Gastroesophageal sphincter (tissue), 4 donors: Measurements from ENCODE around the gene CCDC7. TPM values are rescaled to one million over a fixed set of nuclear protein-coding genes. Genes with fewer than 3 reads are reported as not detected.
"Not testable (repeated sequence)": the region's sequence is repeated elsewhere in the genome, so short reads cannot be mapped to it uniquely, and the experiment has no call there.

Experiments
- ATAC-seq: fragments of 150-250 bp; one replicate; pipeline ENCODE4 v1.9.1; 2016; ENCODE audit warnings: mild to moderate bottlenecking, moderate library complexity
- H3K27ac ChIP-seq, 4 donors: fragments of 200-600 bp; sonication (generic) in 3 of 4; 1 replicate in 3 of 4; 2 replicates in 1 of 4; pipeline ENCODE4 v1.5.1; 2016 to 2019
- H3K27me3 ChIP-seq: fragments of 200-600 bp; sonication (generic); one replicate; pipeline ENCODE4 v1.5.1; 2019
- H3K36me3 ChIP-seq, 2 donors: fragments of 200-600 bp; sonication (generic); one replicate each; pipeline ENCODE4 v1.5.1; 2019; ENCODE audit warnings: control low read depth in 1 of 2
- H3K4me1 ChIP-seq, 3 donors: fragments of 200-600 bp; sonication (generic); 1 replicate in 2 of 3; 2 replicates in 1 of 3; pipeline ENCODE4 v1.5.1; 2016 to 2019; ENCODE audit warnings: control low read depth in 2 of 3
- H3K4me3 ChIP-seq, 2 donors: fragments of 200-600 bp; sonication (generic); one replicate each; pipeline ENCODE4 v1.5.1; 2019; ENCODE audit warnings: mild to moderate bottlenecking in 1 of 2, moderate library complexity in 1 of 2
- H3K9me3 ChIP-seq, 3 donors: fragments of 200-600 bp; sonication (generic); one replicate each; pipeline ENCODE4 v1.5.1; 2017 to 2019; ENCODE audit warnings: control low read depth in 2 of 3
- EP300 ChIP-seq: sonication (generic); formaldehyde crosslinking; IDR thresholded peaks from one replicate; pipeline ENCODE4 v1.6.1; 2017; ENCODE audit warnings: antibody characterized with exemption, mild to moderate bottlenecking
- POLR2A ChIP-seq, 2 donors: fragments of 450-650 bp; IDR thresholded peaks; one replicate each; pipeline ENCODE4 v1.6.1; 2017; ENCODE audit warnings: antibody characterized with exemption in 2 of 2, mild to moderate bottlenecking in 2 of 2, moderate library complexity in 1 of 2
- POLR2AphosphoS5 ChIP-seq: sonication (generic); formaldehyde crosslinking; IDR thresholded peaks from one replicate; pipeline ENCODE4 v1.6.1; 2017; ENCODE audit warnings: antibody characterized with exemption
- WGBS, 2 donors: methylation state at CpG; one replicate each; pipeline ENCODE4 v1.1.5; 2018; ENCODE audit warnings: low coverage in 1 of 2; 5-methylcytosine and 5-hydroxymethylcytosine counted together
- total RNA-seq, 4 donors: library from RNA; depleted of rRNA; stranded (reverse); fragments of >200 nt; gene quantifications; one replicate each; pipeline ENCODE4 v1.1.0, GENCODE V29; 2016
- TF ChIP-seq, protein P1 (sequence below), 4 experiments: fragments of 200-600 bp in 2 of 4; fragments of 450-650 bp in 2 of 4; sonication (generic) in 1 of 4; IDR thresholded peaks; one replicate each; pipeline ENCODE4 v1.5.1; 2017 to 2019; ENCODE audit warnings: antibody characterized with exemption in 4 of 4, mild to moderate bottlenecking in 2 of 4, moderate library complexity in 2 of 4

The CCDC7 gene
- total RNA-seq, 4 donors from 2014 or later, result 20.8 to 67.3 (median 36.0) TPM

DNA sequence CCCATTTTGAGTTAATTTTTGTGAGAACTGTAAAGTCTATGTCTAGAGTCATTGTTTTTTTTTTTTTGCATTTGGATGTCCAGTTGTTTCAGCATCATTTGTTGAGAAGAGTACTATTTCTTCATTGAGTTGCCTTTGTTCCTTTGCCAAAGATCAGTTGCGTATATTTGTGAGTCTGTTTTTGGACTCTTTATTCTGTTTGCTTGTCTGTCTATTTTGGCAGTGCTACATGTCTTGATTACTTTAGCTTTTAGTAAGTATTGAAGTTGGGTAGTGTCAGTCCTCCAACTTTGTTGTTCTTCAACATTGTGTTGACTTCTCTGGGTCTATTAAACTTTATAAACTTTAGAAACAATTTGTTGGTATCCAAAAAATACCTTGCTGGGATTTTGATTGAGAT is 31.6 kb downstream of the CCDC7 start:
- Histone ChIP-seq H3K27ac (no peak overlapping the region), H3K4me3 (no peak overlapping the region), H3K4me1 (no peaks in the 10 kb centered on the region), H3K27me3 (no peaks in the 10 kb centered on the region), H3K36me3 (peaks cover 0 to 67% of the 10 kb centered on the region in 2 donors), H3K9me3 (peaks cover 0 to 16% (median 0%) of the 10 kb centered on the region in 3 donors)
- 100% methylated on average over 1 of the region's 1 CpG for WGBS, 2 donors
- TF ChIP-seq, protein P1, sequence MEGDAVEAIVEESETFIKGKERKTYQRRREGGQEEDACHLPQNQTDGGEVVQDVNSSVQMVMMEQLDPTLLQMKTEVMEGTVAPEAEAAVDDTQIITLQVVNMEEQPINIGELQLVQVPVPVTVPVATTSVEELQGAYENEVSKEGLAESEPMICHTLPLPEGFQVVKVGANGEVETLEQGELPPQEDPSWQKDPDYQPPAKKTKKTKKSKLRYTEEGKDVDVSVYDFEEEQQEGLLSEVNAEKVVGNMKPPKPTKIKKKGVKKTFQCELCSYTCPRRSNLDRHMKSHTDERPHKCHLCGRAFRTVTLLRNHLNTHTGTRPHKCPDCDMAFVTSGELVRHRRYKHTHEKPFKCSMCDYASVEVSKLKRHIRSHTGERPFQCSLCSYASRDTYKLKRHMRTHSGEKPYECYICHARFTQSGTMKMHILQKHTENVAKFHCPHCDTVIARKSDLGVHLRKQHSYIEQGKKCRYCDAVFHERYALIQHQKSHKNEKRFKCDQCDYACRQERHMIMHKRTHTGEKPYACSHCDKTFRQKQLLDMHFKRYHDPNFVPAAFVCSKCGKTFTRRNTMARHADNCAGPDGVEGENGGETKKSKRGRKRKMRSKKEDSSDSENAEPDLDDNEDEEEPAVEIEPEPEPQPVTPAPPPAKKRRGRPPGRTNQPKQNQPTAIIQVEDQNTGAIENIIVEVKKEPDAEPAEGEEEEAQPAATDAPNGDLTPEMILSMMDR (IDR thresholded peaks at IDR 0.05), result no peak
- TF ChIP-seq POLR2AphosphoS5 (no peak), POLR2A (IDR thresholded peaks at IDR 0.05) (no peak), EP300 (no peak)
- no peak for ATAC-seq

DNA sequence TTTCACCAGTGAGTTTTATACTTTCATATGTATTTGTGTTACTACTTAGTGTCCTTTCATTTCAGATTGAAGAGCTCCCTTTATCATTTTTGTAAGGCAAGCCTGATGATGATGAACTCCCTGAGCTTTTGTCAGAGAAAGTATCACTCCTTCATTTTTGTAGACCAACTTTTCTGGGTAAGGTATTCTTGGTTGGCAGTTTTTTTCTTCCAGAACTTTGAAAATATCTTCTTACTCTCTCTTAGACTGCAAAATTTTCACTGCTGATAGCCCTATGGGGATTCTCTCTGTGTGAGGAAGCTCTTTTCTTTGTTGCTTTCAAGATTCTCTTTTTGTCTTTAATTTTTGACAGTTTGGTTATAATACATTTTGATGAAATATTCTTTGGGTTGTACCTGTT is 35.7 kb downstream of the CCDC7 start:
- Histone ChIP-seq H3K27me3 (no peaks in the 10 kb centered on the region), H3K4me3 (no peak overlapping the region), H3K9me3 (peaks cover 0 to 22% (median 0%) of the 10 kb centered on the region in 3 donors), H3K27ac (no peak overlapping the region), H3K4me1 (no peaks in the 10 kb centered on the region), H3K36me3 (peaks cover 0 to 53% of the 10 kb centered on the region in 2 donors)
- TF ChIP-seq POLR2AphosphoS5, result no peak
- TF ChIP-seq POLR2A (IDR thresholded peaks at IDR 0.05), result no peak
- no peak for TF ChIP-seq EP300
- TF ChIP-seq, protein P1 (IDR thresholded peaks at IDR 0.05), result no peak
- ATAC-seq, result no peak

DNA sequence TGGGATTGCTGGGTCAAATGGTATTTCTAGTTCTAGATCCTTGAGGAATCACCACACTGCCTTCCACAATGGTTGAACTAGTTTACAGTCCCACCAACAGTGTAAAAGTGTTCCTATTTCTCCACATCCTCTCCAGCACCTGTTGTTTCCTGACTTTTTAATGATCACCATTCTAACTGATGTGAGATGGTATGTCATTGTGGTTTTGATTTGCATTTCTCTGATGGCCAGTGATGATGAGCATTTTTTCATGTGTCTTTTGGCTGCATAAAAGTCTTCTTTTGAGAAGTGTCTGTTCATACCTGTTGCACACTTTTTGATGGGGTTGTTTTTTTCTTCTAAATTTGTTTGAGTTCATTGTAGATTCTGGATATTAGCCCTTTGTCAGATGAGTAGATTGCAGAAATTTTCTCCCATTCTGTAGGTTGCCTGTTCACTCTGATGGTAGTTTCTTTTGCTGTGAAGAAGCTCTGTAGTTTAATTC is 37.1 kb downstream of the CCDC7 start:
- peaks cover 0 to 28% (median 0%) of the 10 kb centered on the region in 3 donors for H3K9me3 ChIP-seq
- not testable (repeated sequence) for H3K4me3 ChIP-seq, H3K4me1 ChIP-seq, H3K27ac ChIP-seq, H3K27me3 ChIP-seq, ATAC-seq
- H3K36me3 ChIP-seq, result peaks cover 0 to 50% of the 10 kb centered on the region in 2 donors

DNA sequence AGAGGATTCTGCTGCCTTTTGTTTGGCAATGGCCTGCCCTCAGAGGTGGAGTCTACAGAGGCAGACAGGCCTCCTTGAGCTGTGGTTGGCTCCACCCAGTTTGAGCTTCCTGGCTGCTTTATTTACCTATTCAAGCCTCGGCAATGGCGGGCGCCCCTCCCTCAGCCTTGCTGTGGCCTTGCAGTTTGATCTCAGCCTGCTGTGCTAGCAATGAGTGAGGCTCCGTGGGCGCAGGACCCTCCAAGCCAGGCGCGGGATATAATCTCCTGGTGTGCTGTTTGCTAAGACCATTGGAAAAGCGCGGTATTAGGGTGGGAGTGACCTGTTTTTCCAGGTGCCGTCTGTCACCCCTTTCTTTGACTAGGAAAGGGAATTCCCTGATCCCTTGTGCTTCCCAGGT is 42.1 kb downstream of the CCDC7 start:
- not testable (repeated sequence) for H3K27ac ChIP-seq, H3K4me3 ChIP-seq, ATAC-seq, H3K27me3 ChIP-seq, H3K4me1 ChIP-seq
- H3K36me3 ChIP-seq, result peaks cover 0 to 30% of the 10 kb centered on the region in 2 donors
- no CpG with 5 or more reads among the region's 10 CpGs for WGBS, 2 donors
- H3K9me3 ChIP-seq, result peaks cover 0 to 16% (median 0%) of the 10 kb centered on the region in 3 donors

DNA sequence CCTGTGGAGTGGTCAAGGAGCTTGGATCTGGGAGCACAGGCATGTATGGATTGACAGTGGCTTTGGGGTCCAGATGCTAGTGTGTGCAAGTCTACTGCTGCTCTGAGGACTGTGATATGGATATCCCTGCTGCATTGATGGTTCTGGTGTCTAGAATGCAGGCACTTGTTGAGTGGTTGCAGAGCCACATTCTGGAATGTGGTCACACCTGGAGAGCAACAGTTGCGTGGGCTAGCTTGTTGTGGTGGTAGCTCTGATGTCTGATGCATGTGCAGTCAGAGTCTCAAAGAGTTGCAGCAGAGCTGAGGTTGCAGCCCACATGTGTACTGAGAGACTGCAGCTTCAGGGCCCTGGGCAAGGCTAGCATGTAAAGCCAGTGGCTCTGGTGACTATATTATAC is 43.2 kb downstream of the CCDC7 start:
- Histone ChIP-seq H3K4me3 (no peak overlapping the region), H3K27ac (no peak overlapping the region), H3K9me3 (peaks cover 0 to 15% (median 0%) of the 10 kb centered on the region in 3 donors), H3K27me3 (no peaks in the 10 kb centered on the region), H3K4me1 (no peaks in the 10 kb centered on the region), H3K36me3 (peaks cover 0 to 30% of the 10 kb centered on the region in 2 donors)
- TF ChIP-seq POLR2AphosphoS5, result no peak
- TF ChIP-seq, protein P1 (IDR thresholded peaks at IDR 0.05), result no peak
- TF ChIP-seq POLR2A (IDR thresholded peaks at IDR 0.05), result no peak
- TF ChIP-seq EP300, result no peak
- WGBS, 2 donors, result no CpG with 5 or more reads among the region's 1 CpG
- no peak for ATAC-seq

DNA sequence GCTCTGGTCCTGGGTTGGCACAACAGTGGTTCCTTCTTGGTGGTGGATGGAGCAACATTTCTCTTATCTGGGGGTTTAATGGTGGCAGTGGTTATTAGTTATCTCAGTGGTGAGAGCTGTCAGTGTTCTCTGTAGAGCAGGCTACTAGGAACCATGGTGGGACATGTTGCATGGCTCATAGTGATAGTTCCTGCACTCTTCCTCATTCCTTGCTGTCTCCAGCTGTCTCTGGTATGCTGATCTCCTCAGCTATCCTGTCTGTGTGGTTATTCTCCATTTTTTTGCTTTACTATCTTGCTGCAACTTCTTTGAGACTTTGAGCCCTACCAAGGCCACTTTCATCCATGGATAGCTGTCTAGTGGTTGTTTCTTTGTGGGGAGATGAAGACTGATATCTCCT is 44.0 kb downstream of the CCDC7 start:
- Histone ChIP-seq H3K4me3 (no peak overlapping the region), H3K36me3 (peaks cover 0 to 24% of the 10 kb centered on the region in 2 donors), H3K27ac (no peak overlapping the region), H3K9me3 (peaks cover 0 to 11% (median 0%) of the 10 kb centered on the region in 3 donors), H3K27me3 (no peaks in the 10 kb centered on the region), H3K4me1 (no peaks in the 10 kb centered on the region)
- no peak for ATAC-seq
- no peak for TF ChIP-seq POLR2A (IDR thresholded peaks at IDR 0.05)
- TF ChIP-seq EP300, result no peak
- TF ChIP-seq, protein P1 (IDR thresholded peaks at IDR 0.05), result no peak
- no peak for TF ChIP-seq POLR2AphosphoS5

DNA sequence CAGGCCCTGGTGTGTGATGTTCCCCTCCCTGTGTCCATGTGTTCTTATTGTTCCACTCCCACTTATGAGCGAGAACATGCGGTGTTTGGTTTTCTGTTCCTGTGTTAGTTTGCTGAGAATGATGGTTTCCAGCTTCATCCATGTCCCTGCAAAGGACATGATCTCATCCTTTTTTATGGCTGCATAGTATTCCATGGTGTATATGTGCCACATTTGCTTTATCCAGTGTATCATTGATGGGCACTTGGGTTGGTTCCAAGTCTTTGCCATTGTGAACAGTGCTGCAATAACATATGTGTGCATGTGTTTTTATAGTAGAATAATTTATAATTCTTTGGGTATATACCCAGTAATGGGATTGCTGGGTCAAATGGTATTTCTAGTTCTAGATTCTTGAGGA is 48.6 kb downstream of the CCDC7 start:
- H3K27ac ChIP-seq, ATAC-seq, H3K27me3 ChIP-seq, H3K4me1 ChIP-seq, H3K9me3 ChIP-seq, H3K36me3 ChIP-seq, H3K4me3 ChIP-seq: not testable (repeated sequence)
- 85 to 100% methylated on average over 2 of the region's 2 CpGs for WGBS, 2 donors

DNA sequence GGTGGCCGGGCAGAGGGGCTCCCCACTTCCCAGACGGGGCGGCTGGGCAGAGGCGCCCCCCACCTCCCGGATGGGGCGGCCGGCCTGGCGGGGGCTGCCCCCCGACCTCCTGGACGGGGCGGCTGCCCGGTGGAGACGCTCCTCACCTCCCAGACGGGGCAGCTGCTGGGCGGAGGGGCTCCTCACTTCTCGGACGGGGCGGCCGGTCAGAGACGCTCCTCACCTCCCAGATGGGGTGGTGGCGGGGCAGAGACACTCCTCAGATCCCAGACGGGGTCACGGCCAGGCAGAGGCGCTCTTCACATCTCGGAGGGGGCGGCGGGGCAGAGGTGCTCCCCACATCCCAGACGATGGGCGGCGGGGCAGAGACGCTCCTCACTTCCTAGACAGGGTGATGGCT is 54.2 kb downstream of the CCDC7 start:
- H3K36me3 ChIP-seq, result peaks cover 0 to 15% of the 10 kb centered on the region in 2 donors
- H3K27me3 ChIP-seq, H3K27ac ChIP-seq, H3K9me3 ChIP-seq, H3K4me1 ChIP-seq, H3K4me3 ChIP-seq, ATAC-seq: not testable (repeated sequence)
- WGBS, 2 donors, result no CpG with 5 or more reads among the region's 31 CpGs
